Urinary bladder (tissue), 4 donors: ENCODE data around the gene CAPS. TPM values are rescaled to one million over a fixed set of nuclear protein-coding genes. Genes with fewer than 3 reads are reported as not detected.
A peak's percentile ranks its signal among the peaks of the same experiment; 100 is the strongest.

Experiments used
- DNase-seq: peaks from one replicate; pipeline ENCODE4 v3.0.0-alpha.2; 2015; ENCODE audit errors: extremely low spot score
- H3K27ac ChIP-seq: one replicate; pipeline ENCODE4 v1.5.1; 2013; ENCODE audit warnings: low read depth, mild to moderate bottlenecking, moderate library complexity
- H3K36me3 ChIP-seq: one replicate; pipeline ENCODE4 v1.6.1; 2013; ENCODE audit warnings: mild to moderate bottlenecking, moderate library complexity; ENCODE audit not compliant: insufficient read depth
- H3K4me1 ChIP-seq: one replicate; pipeline ENCODE4 v1.6.1; 2013; ENCODE audit warnings: mild to moderate bottlenecking, moderate library complexity; ENCODE audit not compliant: insufficient read depth
- H3K4me3 ChIP-seq: one replicate; pipeline ENCODE4 v1.5.1; 2013; ENCODE audit warnings: low read depth, low read length
- WGBS: extraction: QIAGEN DNeasy Blood & Tissue Kit; methylation state at CpG from one replicate; pipeline ENCODE4 v1.1.7; 2013; 5-methylcytosine and 5-hydroxymethylcytosine counted together
- polyA plus RNA-seq: library from polyadenylated mRNA; stranded (reverse); fragments of 200-250 nt; gene quantifications from one replicate; pipeline ENCODE4 v1.2.3, GENCODE V29; 2013
- total RNA-seq: library from RNA; depleted of rRNA; stranded (reverse); fragments of >200 nt; gene quantifications from one replicate; pipeline ENCODE4 v1.2.3, GENCODE V29; 2014
- donor health status: healthy with polysubstance abuse.
- donor health status: healthy.

The CAPS gene
- total and polyA plus RNA-seq, 2 donors: 26.5 to 41.9 TPM

GRCh38 chr19:5940260-5941208 is 26.5 kb downstream of the CAPS start:
- WGBS: 81% methylated on average over 21 of the region's 21 CpGs
- H3K4me1 ChIP-seq: no peaks in the 10 kb centered on the region
- H3K4me3 ChIP-seq: no peak overlapping the region
- DNase-seq: no peak
- H3K36me3 ChIP-seq: peaks cover 4% of the 10 kb centered on the region
- H3K27ac ChIP-seq: no peak overlapping the region

- Histone ChIP-seq H3K4me3 (no peak overlapping the region), H3K27ac (no peak overlapping the region), H3K36me3 (peaks cover 4% of the 10 kb centered on the region), H3K4me1 (no peaks in the 10 kb centered on the region)
- WGBS: 53% methylated on average over 11 of the region's 11 CpGs
- no peak for DNase-seq
Measured at GRCh38 chr19:5941673-5942072, 27.6 kb downstream of the CAPS start.

GRCh38 chr19:5943045-5943444 is 29.0 kb downstream of the CAPS start:
- Histone ChIP-seq H3K27ac (no peak overlapping the region), H3K4me3 (no peak overlapping the region), H3K36me3 (peaks cover 4% of the 10 kb centered on the region), H3K4me1 (no peaks in the 10 kb centered on the region)
- WGBS: 36% methylated on average over 10 of the region's 10 CpGs
- DNase-seq: no peak

GRCh38 chr19:5943623-5944022 is 29.6 kb downstream of the CAPS start:
- DNase-seq: no peak
- Histone ChIP-seq H3K4me1 (no peaks in the 10 kb centered on the region), H3K36me3 (peaks cover 4% of the 10 kb centered on the region), H3K4me3 (no peak overlapping the region), H3K27ac (peak overlapping the region; percentile 35)
- 46% methylated on average over 10 of the region's 10 CpGs for WGBS

- WGBS: 33% methylated on average over 13 of the region's 13 CpGs
- no peak for DNase-seq
- Histone ChIP-seq H3K36me3 (no peaks in the 10 kb centered on the region), H3K4me3 (no peak overlapping the region), H3K4me1 (no peaks in the 10 kb centered on the region), H3K27ac (no peak overlapping the region)
Measured at GRCh38 chr19:5947435-5947834, 33.4 kb downstream of the CAPS start.

GRCh38 chr19:5948752-5949564 is 34.9 kb downstream of the CAPS start:
- Histone ChIP-seq H3K4me3 (no peak overlapping the region), H3K27ac (peak overlapping the region; percentile 40), H3K36me3 (no peaks in the 10 kb centered on the region), H3K4me1 (peaks cover 6% of the 10 kb centered on the region)
- WGBS: 31% methylated on average over 13 of the region's 13 CpGs
- no peak for DNase-seq

GRCh38 chr19:5949792-5950305 is 35.8 kb downstream of the CAPS start:
- 79% methylated on average over 13 of the region's 13 CpGs for WGBS
- Histone ChIP-seq H3K4me1 (peaks cover 6% of the 10 kb centered on the region), H3K4me3 (no peak overlapping the region), H3K27ac (no peak overlapping the region), H3K36me3 (no peaks in the 10 kb centered on the region)
- no peak for DNase-seq

GRCh38 chr19:5950741-5951140 is 36.7 kb downstream of the CAPS start:
- Histone ChIP-seq H3K4me3 (no peak overlapping the region), H3K27ac (no peak overlapping the region), H3K4me1 (peaks cover 6% of the 10 kb centered on the region), H3K36me3 (no peaks in the 10 kb centered on the region)
- WGBS: 66% methylated on average over 3 of the region's 3 CpGs
- no peak for DNase-seq

GRCh38 chr19:5951338-5951861 is 37.3 kb downstream of the CAPS start:
- DNase-seq: no peak
- H3K4me3 ChIP-seq: no peak overlapping the region
- H3K4me1 ChIP-seq: peaks cover 6% of the 10 kb centered on the region
- no peaks in the 10 kb centered on the region for H3K36me3 ChIP-seq
- no peak overlapping the region for H3K27ac ChIP-seq
- 36% methylated on average over 19 of the region's 19 CpGs for whole genome bisulfite sequencing

GRCh38 chr19:5952193-5953029 is 38.4 kb downstream of the CAPS start:
- peak overlapping the region; percentile 40 for H3K27ac ChIP-seq
- H3K4me3 ChIP-seq: no peak overlapping the region
- no peak for DNase-seq
- 58% methylated on average over 18 of the region's 18 CpGs for WGBS
- H3K36me3 ChIP-seq: no peaks in the 10 kb centered on the region
- peaks cover 6% of the 10 kb centered on the region for H3K4me1 ChIP-seq

GRCh38 chr19:5953030-5953589 is 39.1 kb downstream of the CAPS start:
- Histone ChIP-seq H3K4me1 (peaks cover 6% of the 10 kb centered on the region), H3K36me3 (no peaks in the 10 kb centered on the region), H3K27ac (peak overlapping the region; percentile 40), H3K4me3 (no peak overlapping the region)
- DNase-seq: no peak
- WGBS: 52% methylated on average over 5 of the region's 5 CpGs

- no peak for DNase-seq
- Histone ChIP-seq H3K36me3 (no peaks in the 10 kb centered on the region), H3K27ac (peak overlapping the region; percentile 60), H3K4me1 (peaks cover 6% of the 10 kb centered on the region), H3K4me3 (no peak overlapping the region)
- WGBS: 43% methylated on average over 17 of the region's 17 CpGs
Measured at GRCh38 chr19:5953680-5954213, 39.7 kb downstream of the CAPS start.
